ENCODE results near the gene MYRF.

- TF ChIP-seq MAX (IDR thresholded peaks at IDR 0.05): peak; percentile 86
- no peak for TF ChIP-seq EP300 (IDR thresholded peaks at IDR 0.05; ENCODE audit: borderline replicate concordance)
- TF ChIP-seq YY1 (IDR thresholded peaks at IDR 0.05; ENCODE audit: low read depth): peak; percentile 77
- no peak; the same call in none of the 2 replicates for TF ChIP-seq TCF12 (IDR thresholded peaks at IDR 0.05; ENCODE audit: low read depth)
These were observed 40.1 kb downstream of the MYRF start, which contains the start of the genes FEN1 and TMEM258 for GRCh38 chr11:61792310-61793082.
